Measurements from ENCODE around the gene SLC22A23.

The SLC22A23 gene

DNA sequence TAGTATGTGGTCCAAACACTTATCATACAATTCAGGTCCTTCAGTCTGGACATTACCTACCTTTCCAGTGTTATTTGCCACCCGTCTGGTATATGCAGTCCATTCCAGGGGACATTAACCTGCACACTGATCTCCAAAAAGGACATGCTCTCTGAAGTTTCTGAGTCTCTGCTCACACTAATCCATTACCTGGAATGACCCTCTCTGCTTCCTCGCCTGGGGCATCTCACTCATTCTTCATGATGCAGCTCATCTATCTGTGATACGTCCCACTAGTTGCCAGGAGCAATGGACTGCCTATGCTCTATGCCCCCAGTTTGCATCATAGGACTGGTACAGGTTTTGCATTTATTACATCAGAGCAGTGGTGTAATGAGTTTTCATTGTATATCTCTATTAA lies 223.5 kb downstream of the SLC22A23 start:
- TF ChIP-seq, protein P1, sequence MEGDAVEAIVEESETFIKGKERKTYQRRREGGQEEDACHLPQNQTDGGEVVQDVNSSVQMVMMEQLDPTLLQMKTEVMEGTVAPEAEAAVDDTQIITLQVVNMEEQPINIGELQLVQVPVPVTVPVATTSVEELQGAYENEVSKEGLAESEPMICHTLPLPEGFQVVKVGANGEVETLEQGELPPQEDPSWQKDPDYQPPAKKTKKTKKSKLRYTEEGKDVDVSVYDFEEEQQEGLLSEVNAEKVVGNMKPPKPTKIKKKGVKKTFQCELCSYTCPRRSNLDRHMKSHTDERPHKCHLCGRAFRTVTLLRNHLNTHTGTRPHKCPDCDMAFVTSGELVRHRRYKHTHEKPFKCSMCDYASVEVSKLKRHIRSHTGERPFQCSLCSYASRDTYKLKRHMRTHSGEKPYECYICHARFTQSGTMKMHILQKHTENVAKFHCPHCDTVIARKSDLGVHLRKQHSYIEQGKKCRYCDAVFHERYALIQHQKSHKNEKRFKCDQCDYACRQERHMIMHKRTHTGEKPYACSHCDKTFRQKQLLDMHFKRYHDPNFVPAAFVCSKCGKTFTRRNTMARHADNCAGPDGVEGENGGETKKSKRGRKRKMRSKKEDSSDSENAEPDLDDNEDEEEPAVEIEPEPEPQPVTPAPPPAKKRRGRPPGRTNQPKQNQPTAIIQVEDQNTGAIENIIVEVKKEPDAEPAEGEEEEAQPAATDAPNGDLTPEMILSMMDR (IDR thresholded peaks at IDR 0.05; ENCODE audit: control insufficient read depth, extremely low read depth, insufficient read depth): no peak
- H3K4me3 ChIP-seq (ENCODE audit: low read depth, low read length): no peak overlapping the region
- DNase-seq (ENCODE audit: low read depth): no peak

DNA sequence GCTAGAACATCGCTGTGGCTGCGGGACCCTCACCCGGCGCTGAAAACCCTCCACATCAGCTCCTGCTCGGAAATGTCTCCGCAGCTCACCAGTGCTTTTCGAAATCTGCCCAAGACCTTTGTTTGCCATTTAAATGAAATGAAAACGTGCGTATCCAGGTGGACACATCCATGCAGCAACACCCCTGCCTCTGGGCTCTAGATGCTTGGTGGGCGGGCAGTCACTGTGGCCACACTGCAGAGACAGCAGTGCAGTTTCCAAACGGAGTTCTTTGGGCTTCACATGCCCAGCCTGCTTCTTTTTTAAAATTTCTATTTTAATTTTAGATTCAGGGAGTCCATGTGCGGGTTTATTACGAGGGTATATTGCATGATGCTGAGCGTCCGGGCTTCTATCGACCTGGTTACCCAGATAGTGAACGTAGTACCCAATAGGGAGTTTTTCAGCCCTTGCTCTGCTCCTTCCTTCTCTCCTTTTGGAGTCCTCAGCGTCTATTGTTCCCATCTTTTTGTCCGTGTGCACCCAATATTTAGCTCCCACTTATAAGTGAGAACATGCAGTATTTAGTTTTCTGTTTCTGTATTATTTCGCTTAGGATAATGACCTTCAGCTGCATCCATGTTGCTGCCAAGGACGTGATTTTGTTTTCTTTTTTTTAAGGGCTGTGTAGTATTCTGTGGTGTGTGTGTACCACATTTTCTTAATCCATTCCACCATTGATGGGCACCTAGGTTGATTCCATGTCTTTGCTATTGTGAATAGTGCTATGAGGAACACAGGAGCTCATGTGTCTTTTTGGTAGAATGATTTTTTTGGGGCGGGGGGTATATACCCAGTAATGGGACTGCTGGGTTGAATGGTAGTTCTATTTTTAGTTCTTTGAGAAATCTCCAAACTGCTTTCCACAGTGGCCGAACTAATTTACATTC lies 224.6 kb downstream of the SLC22A23 start:
- TF ChIP-seq, protein P1 (IDR thresholded peaks at IDR 0.05; ENCODE audit: control insufficient read depth, extremely low read depth, insufficient read depth): no peak
- DNase-seq (ENCODE audit: low read depth): no peak
- H3K4me3 ChIP-seq (ENCODE audit: low read depth, low read length): no peak overlapping the region

GRCh38 chr6:3231247-3232016 lies 225.4 kb downstream of the SLC22A23 start:
- TF ChIP-seq, protein P1 (IDR thresholded peaks at IDR 0.05; ENCODE audit: control insufficient read depth, extremely low read depth, insufficient read depth): no peak
- DNase-seq (ENCODE audit: low read depth): no peak
- no peak overlapping the region for H3K4me3 ChIP-seq (ENCODE audit: low read depth, low read length)

GRCh38 chr6:3230900-3231246 lies 226.0 kb downstream of the SLC22A23 start:
- no peak for DNase-seq (ENCODE audit: low read depth)
- H3K4me3 ChIP-seq (ENCODE audit: low read depth, low read length): no peak overlapping the region
- TF ChIP-seq, protein P1 (IDR thresholded peaks at IDR 0.05; ENCODE audit: control insufficient read depth, extremely low read depth, insufficient read depth): no peak

GRCh38 chr6:3230256-3230882 lies 226.5 kb downstream of the SLC22A23 start:
- DNase-seq (ENCODE audit: low read depth): no peak
- TF ChIP-seq, protein P1 (IDR thresholded peaks at IDR 0.05; ENCODE audit: control insufficient read depth, extremely low read depth, insufficient read depth): no peak
- no peak overlapping the region for H3K4me3 ChIP-seq (ENCODE audit: low read depth, low read length)

- TF ChIP-seq, protein P1 (IDR thresholded peaks at IDR 0.05; ENCODE audit: control insufficient read depth, extremely low read depth, insufficient read depth): no peak
- H3K4me3 ChIP-seq (ENCODE audit: low read depth, low read length): no peak overlapping the region
- DNase-seq (ENCODE audit: low read depth): no peak
Measured at GRCh38 chr6:3229566-3230178, 227.2 kb downstream of the SLC22A23 start.
